Parietal lobe (tissue), 1 donor: ENCODE results near the gene BRD3OS. TPM values are rescaled to one million over a fixed set of nuclear protein-coding genes. Genes with fewer than 3 reads are reported as not detected.

Source experiments
- total RNA-seq: library from RNA; depleted of rRNA; stranded (reverse); fragments of >200 nt; gene quantifications from one replicate; pipeline ENCODE4 v1.2.3, GENCODE V29; 2014

The BRD3OS gene, protein sequence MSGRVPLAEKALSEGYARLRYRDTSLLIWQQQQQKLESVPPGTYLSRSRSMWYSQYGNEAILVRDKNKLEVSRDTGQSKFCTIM
- total RNA-seq: 30.0 TPM

DNA sequence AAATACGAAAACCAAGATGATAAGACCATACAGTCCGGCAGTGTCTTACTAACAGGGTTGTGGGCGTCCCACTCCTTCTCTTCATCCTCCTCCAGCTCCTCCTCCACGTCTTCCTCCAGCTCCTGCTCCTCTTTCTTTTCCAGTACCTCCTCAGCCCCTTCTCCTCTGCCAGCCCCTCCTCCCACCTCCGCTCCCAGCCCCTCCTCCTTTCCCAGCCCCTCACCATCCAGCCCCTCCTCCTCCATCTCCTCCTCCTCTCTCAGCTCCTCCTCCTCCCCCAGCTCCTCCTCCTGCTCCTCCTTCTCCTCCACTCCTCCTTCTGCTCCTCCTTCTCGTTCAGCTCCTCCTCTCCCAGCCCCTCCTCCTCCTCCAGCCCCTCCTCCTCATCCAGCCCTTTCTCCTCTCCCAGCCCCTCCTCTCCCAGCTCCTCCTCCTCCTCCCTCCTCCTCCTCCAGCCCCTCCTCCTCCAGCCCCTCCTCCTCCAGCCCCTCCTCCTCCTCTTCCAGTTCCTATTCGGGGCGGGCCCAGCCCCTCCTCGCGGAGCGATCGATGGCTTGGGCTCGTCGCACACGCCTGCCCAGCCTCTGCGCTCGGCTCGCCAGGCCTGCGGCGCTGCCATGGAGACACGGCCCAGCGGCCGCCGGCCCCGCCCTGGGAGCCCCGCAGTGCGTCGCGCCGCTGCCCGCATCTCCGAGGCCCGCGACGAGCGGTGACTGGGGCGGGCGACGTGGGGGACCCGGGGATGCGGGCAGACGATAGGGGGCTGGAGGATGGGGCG lies at the start of gene BRD3OS:
TSS of gene BRD3OS (plus strand) at position 654 of the 778 bp plus-strand sequence. CDS start 1,267 bp downstream, outside the sequence.

DNA sequence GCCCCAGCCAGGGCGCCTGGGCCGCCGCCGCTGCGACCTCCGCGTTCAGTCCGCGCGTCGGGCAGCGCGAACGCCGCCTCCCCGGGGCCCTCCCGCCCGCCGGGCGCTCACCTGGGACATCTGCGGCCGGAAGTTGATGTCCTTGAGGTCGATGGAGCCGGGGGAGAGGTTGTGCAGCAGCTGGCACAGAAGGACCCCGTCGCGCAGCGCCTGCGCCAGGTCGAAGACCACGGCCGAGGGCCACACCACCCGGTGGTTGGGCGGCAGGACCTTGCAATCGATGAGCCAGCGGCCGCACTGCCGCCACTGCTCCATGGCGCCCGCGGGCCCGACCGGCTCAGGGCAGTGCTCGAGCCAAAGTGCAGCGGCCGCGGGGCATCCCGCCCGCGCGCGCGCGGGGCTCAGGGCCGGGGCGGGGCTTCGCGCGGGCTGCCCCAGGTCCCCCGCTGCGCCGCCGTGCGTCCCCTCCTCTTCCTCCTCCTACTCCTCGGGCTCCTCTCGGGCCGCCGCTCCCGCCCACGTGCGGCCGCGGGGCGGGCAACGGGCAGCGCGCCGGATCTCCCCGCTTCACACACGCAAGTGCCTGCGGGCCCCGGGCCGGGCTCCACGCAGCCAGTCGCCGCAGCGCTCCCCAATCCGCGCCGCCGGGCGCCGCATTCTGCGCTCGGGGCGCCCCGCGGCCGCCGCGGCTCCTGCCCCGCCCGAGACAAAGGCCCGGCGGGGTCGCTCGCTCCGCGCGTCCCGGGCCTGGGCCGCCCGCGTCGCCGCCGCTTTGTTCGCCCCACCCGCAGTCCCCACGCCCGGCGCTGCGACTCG lies 33.1 kb upstream of the BRD3OS start, which contains the start of gene VAV2:
TSS of gene VAV2 (minus strand) at position 361 of the 816 bp plus-strand sequence. CDS start at position 315, 46 bp downstream.

DNA sequence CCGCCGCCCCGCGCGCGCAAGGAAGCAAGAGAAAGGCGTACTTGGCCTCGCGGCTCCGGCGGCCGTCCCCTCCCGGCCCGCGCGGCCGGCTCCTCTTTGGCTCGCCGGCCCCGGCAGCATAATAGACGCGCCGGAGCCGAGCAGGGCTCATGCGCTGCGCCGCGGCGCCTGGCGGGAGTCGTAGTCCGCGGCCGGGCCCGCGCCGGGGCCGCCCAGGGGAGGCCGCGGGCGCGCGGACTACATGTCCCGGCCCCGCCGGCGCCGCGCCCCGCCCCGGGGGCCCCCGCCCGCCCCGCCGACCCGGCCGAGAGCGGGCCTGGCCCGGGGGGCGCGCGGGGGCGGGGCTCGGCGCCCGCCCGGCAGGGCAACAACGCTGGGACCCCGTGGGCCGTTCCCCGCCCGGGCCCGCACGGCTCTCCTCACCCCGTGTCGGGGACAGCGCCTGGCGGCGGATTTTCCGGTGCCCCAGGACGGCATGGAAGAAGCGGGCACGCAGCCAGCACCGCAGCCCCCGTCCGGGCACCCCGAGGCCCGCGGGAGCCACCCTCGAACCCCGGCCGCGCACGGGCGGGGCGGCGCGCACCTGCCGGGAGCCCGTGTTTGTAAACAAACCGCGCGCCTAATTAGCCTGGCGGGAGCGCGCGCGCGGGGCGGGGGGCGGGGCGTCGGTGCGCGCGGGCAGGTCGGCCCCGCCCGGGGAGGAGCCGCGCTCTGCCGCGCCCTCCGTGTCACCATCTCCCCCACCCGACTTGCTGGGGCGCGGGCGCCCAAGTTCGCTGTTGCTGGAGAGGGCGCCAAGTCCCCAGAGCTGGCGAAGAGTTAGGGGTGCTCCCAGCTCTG lies 42.8 kb downstream of the BRD3OS start, which contains the start of gene BRD3:
TSS of gene BRD3 (minus strand) at position 123 of the 840 bp plus-strand sequence. CDS start 14,549 bp downstream, outside the sequence.

Other genes starting within 250 kb of the BRD3OS start
- 45.4 TPM for gene VAV2, start 33.2 kb upstream of the BRD3OS start, total RNA-seq
- gene BRD3, start 42.5 kb downstream of the BRD3OS start, total RNA-seq: 39.1 TPM
- gene WDR5, start 110.6 kb downstream of the BRD3OS start, total RNA-seq: 23.2 TPM
- under 0.01 TPM for gene RNU6ATAC, start 139.1 kb downstream of the BRD3OS start, total RNA-seq